Uterus (tissue), 2 donors: Measurements from ENCODE around the gene IQCE.

Experiments used
- CTCF ChIP-seq, 4 experiments: fragments of 200-600 bp in 2 of 4; fragments of 450-650 bp in 2 of 4; sonication (generic) in 2 of 4; IDR thresholded peaks; one replicate each; pipeline ENCODE4 v1.5.1; 2016 to 2019; ENCODE audit warnings: antibody characterized with exemption in 4 of 4, mild to moderate bottlenecking in 2 of 4, moderate library complexity in 1 of 4
- POLR2A ChIP-seq, 2 donors: fragments of 450-650 bp; IDR thresholded peaks; one replicate each; pipeline ENCODE4 v1.6.1; 2016; ENCODE audit warnings: antibody characterized with exemption in 2 of 2, mild to moderate bottlenecking in 1 of 2, moderate library complexity in 1 of 2

- no peak for TF ChIP-seq CTCF (IDR thresholded peaks at IDR 0.05)
- TF ChIP-seq POLR2A (IDR thresholded peaks at IDR 0.05): no peak
Observed at GRCh38 chr7:2646336-2646679, 87.5 kb downstream of the IQCE start.
